NT2/D1 (cell line): ENCODE measurements around the gene KREMEN2.

Experiments used
- DNase-seq: peaks from one replicate; pipeline ENCODE4 v3.0.0-alpha.2; 2011; ENCODE audit warnings: low read depth, low spot score
- H3K27me3 ChIP-seq: 2 replicates; pipeline ENCODE4 v1.6.0; 2011; ENCODE audit warnings: mild to moderate bottlenecking; ENCODE audit not compliant: insufficient read length, insufficient read depth
- H3K36me3 ChIP-seq: 2 replicates; pipeline ENCODE4 v1.6.1; 2011; ENCODE audit warnings: mild to moderate bottlenecking, low read length, mixed read lengths; ENCODE audit not compliant: insufficient read depth, insufficient read length
- H3K4me1 ChIP-seq: 2 replicates; pipeline ENCODE4 v1.5.1; 2011; ENCODE audit not compliant: insufficient read depth, insufficient read length
- H3K4me3 ChIP-seq: 2 replicates; pipeline ENCODE4 v1.5.1; 2011; ENCODE audit warnings: low read depth; ENCODE audit not compliant: insufficient read length
- H3K9ac ChIP-seq: 2 replicates; pipeline ENCODE4 v1.6.0; 2011; ENCODE audit warnings: low read depth; ENCODE audit not compliant: insufficient read length
- H3K9me3 ChIP-seq: 2 replicates; pipeline ENCODE4 v1.5.1; 2011; ENCODE audit warnings: mild to moderate bottlenecking, low read length; ENCODE audit not compliant: insufficient read depth
- SUZ12 ChIP-seq: IDR thresholded peaks from 2 replicates; pipeline ENCODE4 v1.6.1; 2011; ENCODE audit not compliant: insufficient read length, insufficient read depth; ENCODE audit errors: extremely low read depth
- YY1 ChIP-seq: IDR thresholded peaks from 2 replicates; pipeline ENCODE4 v1.6.1; 2011; ENCODE audit not compliant: insufficient read length, insufficient read depth
- ZNF274 ChIP-seq: IDR thresholded peaks from 2 replicates; pipeline ENCODE4 v1.6.1; 2011; ENCODE audit warnings: mild to moderate bottlenecking, low read depth, low read length

Gene KREMEN2

DNA sequence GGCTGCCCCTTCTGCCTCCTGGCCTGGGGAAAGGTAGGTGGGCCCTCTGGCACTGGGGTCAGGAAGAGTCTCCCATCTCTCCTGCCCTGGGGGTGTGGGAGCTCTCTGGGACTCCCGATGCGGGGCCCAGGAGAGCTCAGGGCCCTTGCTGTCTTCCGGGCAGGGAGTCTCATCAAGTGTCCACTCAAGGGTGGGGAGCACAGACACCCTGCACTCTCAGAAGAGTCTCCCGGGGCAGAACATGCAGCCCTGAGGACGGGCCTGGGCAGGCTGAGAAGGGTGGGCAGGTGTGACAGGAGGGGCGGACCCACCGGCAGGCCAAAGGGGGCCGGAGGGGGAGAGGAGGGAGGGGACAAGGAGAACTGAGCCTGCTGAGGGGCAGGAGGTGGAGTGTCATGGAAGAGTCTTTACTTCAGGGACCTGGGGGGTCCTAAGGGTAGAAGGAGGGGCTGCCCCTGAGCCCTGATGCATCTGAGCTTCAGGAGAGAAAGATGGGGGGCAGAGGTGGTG lies 24.6 kb downstream of the KREMEN2 start:
- H3K9ac ChIP-seq = peak overlapping the region; percentile 56
- no peaks in the 10 kb centered on the region for H3K36me3 ChIP-seq
- peaks cover 3% of the 10 kb centered on the region for H3K27me3 ChIP-seq
- DNase-seq = no peak
- H3K4me1 ChIP-seq = peaks cover 34% of the 10 kb centered on the region
- H3K9me3 ChIP-seq = no peaks in the 10 kb centered on the region
- TF ChIP-seq ZNF274 (no peak), YY1 (no peak), SUZ12 (no peak)
- no peak overlapping the region for H3K4me3 ChIP-seq

GRCh38 chr16:2990891-2991290 lies 26.8 kb downstream of the KREMEN2 start:
- Histone ChIP-seq H3K9ac (no peak overlapping the region), H3K27me3 (peaks cover 3% of the 10 kb centered on the region)
- no peak for TF ChIP-seq YY1

GRCh38 chr16:2991566-2992261 lies 27.6 kb downstream of the KREMEN2 start:
- TF ChIP-seq ZNF274 (no peak), SUZ12 (no peak), YY1 (no peak)
- no peak overlapping the region for H3K9ac ChIP-seq
- H3K4me3 ChIP-seq = no peak overlapping the region
- no peaks in the 10 kb centered on the region for H3K9me3 ChIP-seq
- peaks cover 32% of the 10 kb centered on the region for H3K4me1 ChIP-seq
- H3K36me3 ChIP-seq = no peaks in the 10 kb centered on the region
- DNase-seq = no peak
- H3K27me3 ChIP-seq = peaks cover 3% of the 10 kb centered on the region

More at GRCh38 chr16:2990891-2991290, 26.8 kb downstream of the KREMEN2 start:
- Histone ChIP-seq H3K36me3 (no peaks in the 10 kb centered on the region), H3K4me3 (no peak overlapping the region), H3K9me3 (no peaks in the 10 kb centered on the region), H3K4me1 (peaks cover 28% of the 10 kb centered on the region)
- no peak for DNase-seq

DNA sequence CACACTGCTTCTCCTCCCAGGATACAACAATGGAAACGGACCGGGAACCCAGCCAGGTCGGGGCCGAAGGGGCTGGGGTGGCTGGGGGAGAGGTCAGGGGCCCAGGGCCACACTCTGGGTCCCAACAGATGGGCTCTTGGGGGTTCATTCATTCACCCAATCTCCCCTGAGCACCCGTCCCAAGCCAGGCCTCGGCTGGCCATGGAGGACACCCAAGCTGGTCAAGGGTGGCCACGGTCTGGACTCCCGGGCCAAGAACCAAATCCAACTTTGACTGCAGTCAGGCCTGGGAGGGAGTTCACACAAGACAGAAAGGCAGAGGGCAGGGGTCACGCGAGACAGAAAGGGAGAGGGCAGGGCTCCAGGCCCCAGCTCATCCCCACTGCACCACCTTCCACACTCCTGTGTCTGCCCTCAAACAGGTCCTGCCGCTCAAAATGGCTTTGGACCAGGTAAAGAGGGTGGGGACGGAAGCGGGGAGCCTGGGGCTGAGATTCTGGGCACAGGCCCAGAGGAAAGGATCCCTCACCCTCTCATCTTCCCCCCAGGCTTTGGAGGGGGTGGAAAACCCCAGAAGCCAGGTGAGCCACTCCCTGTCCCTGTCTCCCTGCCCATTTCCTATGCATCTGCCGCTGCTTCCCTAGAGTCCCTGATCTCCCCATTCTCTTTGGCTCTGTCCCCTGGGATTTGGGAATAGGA lies 28.5 kb downstream of the KREMEN2 start:
- H3K4me3 ChIP-seq = no peak overlapping the region
- H3K36me3 ChIP-seq = no peaks in the 10 kb centered on the region
- peaks cover 33% of the 10 kb centered on the region for H3K4me1 ChIP-seq
- TF ChIP-seq YY1 = no peak
- TF ChIP-seq ZNF274 = no peak
- no peak for TF ChIP-seq SUZ12
- H3K27me3 ChIP-seq = peaks cover 3% of the 10 kb centered on the region
- H3K9ac ChIP-seq = no peak overlapping the region
- H3K9me3 ChIP-seq = no peaks in the 10 kb centered on the region
- no peak for DNase-seq

DNA sequence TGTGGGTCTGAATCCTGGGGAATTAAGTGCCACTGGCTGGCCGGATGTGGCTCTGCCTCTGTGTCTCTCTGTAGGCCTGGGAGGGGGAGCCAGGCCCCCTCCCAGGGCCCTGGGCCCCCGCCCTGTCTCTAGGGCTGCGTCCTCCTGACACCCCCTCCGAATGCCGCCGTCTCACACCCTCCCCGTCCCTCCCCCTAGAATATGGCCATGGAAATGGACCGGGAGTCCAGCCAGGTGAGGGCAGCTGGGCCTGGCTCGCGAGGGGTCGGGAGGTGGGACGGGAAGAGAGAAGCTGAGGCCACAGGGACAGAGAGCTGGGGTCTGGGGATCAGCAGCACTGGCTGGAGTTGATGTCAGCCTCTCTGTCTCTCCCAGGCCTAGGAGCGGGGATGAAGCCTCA lies 32.2 kb downstream of the KREMEN2 start:
- Histone ChIP-seq H3K27me3 (peaks cover 3% of the 10 kb centered on the region), H3K9ac (peak overlapping the region; percentile 38), H3K4me1 (peaks cover 27% of the 10 kb centered on the region), H3K36me3 (no peaks in the 10 kb centered on the region), H3K4me3 (no peak overlapping the region), H3K9me3 (no peaks in the 10 kb centered on the region)
- TF ChIP-seq SUZ12 (no peak), YY1 (no peak), ZNF274 (no peak)
- DNase-seq = no peak

GRCh38 chr16:2999929-3000328 lies 35.9 kb downstream of the KREMEN2 start:
- H3K9me3 ChIP-seq = no peaks in the 10 kb centered on the region
- no peaks in the 10 kb centered on the region for H3K27me3 ChIP-seq
- H3K4me1 ChIP-seq = peaks cover 29% of the 10 kb centered on the region
- H3K36me3 ChIP-seq = no peaks in the 10 kb centered on the region
- no peak overlapping the region for H3K4me3 ChIP-seq
- H3K9ac ChIP-seq = no peak overlapping the region
- DNase-seq = no peak
- TF ChIP-seq YY1 (no peak), ZNF274 (no peak), SUZ12 (no peak)

DNA sequence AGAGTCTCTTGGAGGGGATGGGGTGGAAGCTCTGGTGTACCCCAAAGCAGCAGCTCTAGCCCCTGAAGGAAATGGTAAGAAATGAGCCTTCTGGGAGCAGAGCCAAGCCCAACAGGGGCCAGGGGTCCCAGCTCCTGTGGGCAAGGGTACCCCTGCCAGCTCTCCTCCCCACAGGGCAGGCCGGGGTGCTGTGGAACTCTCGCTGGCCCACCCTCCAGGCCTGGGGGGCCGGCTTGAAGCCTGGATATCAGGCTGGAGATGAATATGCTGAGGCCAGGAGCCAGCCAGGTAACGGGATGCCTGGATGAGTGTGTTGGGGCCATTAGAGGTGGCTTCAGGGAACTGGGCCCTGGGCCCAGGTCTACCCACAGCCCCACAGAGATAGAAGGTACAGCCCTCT lies 36.5 kb downstream of the KREMEN2 start:
- Histone ChIP-seq H3K9me3 (no peaks in the 10 kb centered on the region), H3K4me1 (peaks cover 29% of the 10 kb centered on the region), H3K4me3 (no peak overlapping the region), H3K9ac (no peak overlapping the region), H3K36me3 (no peaks in the 10 kb centered on the region), H3K27me3 (no peaks in the 10 kb centered on the region)
- TF ChIP-seq ZNF274 (no peak), SUZ12 (no peak), YY1 (no peak)
- DNase-seq = no peak
